Caco-2 (cell line): ENCODE data around the gene EFNA3. TPM values are rescaled to one million over a fixed set of nuclear protein-coding genes. Genes with fewer than 3 reads are reported as not detected.
A peak's percentile ranks its signal among the peaks of the same experiment; 100 is the strongest.

Source experiments
- BruUV-seq: library from RNA; stranded (reverse); fragments of 400-500 nt; replicated peaks from 2 replicates; lab custom pipeline; 2021; lab: Mats Ljungman, UMichigan
- CTCF ChIA-PET: fragments of 300-600 bp; sonication (Branson Sonifier 250); formaldehyde crosslinking; loops from one replicate; lab custom pipeline; 2022; ENCODE audit warnings: antibody characterized with exemption; lab: Charles Lee
- POLR2A ChIA-PET: fragments of 300-600 bp; sonication (Branson Sonifier 250); formaldehyde crosslinking; loops from one replicate; lab custom pipeline; 2022; ENCODE audit warnings: antibody characterized with exemption; lab: Charles Lee
- DNase-seq, 2 experiments: peaks; one replicate each; pipeline versions ENCODE4 v3.0.0 to v3.0.0-alpha.2; 2020 to 2022
- H3K27me3 ChIP-seq: replicated peaks from 2 replicates; pipeline ENCODE4 v1.6.0; 2011; ENCODE audit warnings: low read length; ENCODE audit not compliant: control insufficient read depth, insufficient read depth
- H3K36me3 ChIP-seq: 2 replicates; pipeline ENCODE4 v1.5.1; 2011; ENCODE audit warnings: low read length; ENCODE audit not compliant: control insufficient read depth, insufficient read depth
- H3K4me1 ChIP-seq: fragments of 250-450 bp; sonication (Bioruptor Pico); 2 replicates; pipeline ENCODE4 v1.5.1; 2020; ENCODE audit warnings: mild to moderate bottlenecking
- H3K4me3 ChIP-seq: 2 replicates; pipeline ENCODE4 v1.5.1; 2011; ENCODE audit warnings: low read depth, mild to moderate bottlenecking, control low read depth, low read length
- H3K9me3 ChIP-seq: fragments of 250-450 bp; sonication (Bioruptor Pico); 2 replicates; pipeline ENCODE4 v1.5.1; 2020; ENCODE audit warnings: mild to moderate bottlenecking, moderate library complexity
- H3K27ac Mint-ChIP-seq: one replicate; pipeline ENCODE4 v1.8.0; 2022; ENCODE audit warnings: mixed read lengths; ENCODE audit not compliant: unreplicated experiment
- H3K27me3 Mint-ChIP-seq: one replicate; pipeline ENCODE4 v1.8.0; 2022; ENCODE audit warnings: mixed read lengths; ENCODE audit not compliant: insufficient read depth, unreplicated experiment
- H3K36me3 Mint-ChIP-seq: one replicate; pipeline ENCODE4 v1.8.0; 2022; ENCODE audit warnings: mild to moderate bottlenecking, mixed read lengths; ENCODE audit not compliant: insufficient read depth, unreplicated experiment
- H3K4me1 Mint-ChIP-seq: one replicate; pipeline ENCODE4 v1.8.0; 2022; ENCODE audit warnings: low read depth, mixed read lengths; ENCODE audit not compliant: unreplicated experiment
- H3K4me3 Mint-ChIP-seq: one replicate; pipeline ENCODE4 v1.8.0; 2022; ENCODE audit warnings: mild to moderate bottlenecking, moderate library complexity, mixed read lengths; ENCODE audit not compliant: unreplicated experiment
- H3K9me3 Mint-ChIP-seq: one replicate; pipeline ENCODE4 v1.8.0; 2022; ENCODE audit warnings: mixed read lengths; ENCODE audit not compliant: unreplicated experiment
- intact Hi-C: fragments of 100-400 bp; cut with micrococcal nuclease; formaldehyde crosslinking; loops from one replicate; pipeline ENCODE4 v1.10.0; 2022; ENCODE audit not compliant: unreplicated experiment
- total RNA-seq: library from RNA; stranded (reverse); gene quantifications from 2 replicates; pipeline ENCODE4 v1.2.3, GENCODE V29; 2022
- TF ChIP-seq, protein P1 (sequence below), 2 experiments: fragments of 200-600 bp in 1 of 2; IDR thresholded peaks; 1 replicate in 1 of 2; 2 replicates in 1 of 2; pipeline versions ENCODE4 v1.5.1 to v1.8.0; 2011 to 2022; ENCODE audit warnings: antibody characterized with exemption in 1 of 2, control low read depth in 1 of 2, inconsistent platforms in 1 of 2, low read depth in 1 of 2, low read length in 1 of 2, mild to moderate bottlenecking in 1 of 2, moderate library complexity in 1 of 2; ENCODE audit not compliant: insufficient read depth in 1 of 2, severe bottlenecking in 1 of 2, unreplicated experiment in 1 of 2

EFNA3 gene
- total RNA-seq, 1 experiment from 2014 or later = 3.5 TPM

DNA sequence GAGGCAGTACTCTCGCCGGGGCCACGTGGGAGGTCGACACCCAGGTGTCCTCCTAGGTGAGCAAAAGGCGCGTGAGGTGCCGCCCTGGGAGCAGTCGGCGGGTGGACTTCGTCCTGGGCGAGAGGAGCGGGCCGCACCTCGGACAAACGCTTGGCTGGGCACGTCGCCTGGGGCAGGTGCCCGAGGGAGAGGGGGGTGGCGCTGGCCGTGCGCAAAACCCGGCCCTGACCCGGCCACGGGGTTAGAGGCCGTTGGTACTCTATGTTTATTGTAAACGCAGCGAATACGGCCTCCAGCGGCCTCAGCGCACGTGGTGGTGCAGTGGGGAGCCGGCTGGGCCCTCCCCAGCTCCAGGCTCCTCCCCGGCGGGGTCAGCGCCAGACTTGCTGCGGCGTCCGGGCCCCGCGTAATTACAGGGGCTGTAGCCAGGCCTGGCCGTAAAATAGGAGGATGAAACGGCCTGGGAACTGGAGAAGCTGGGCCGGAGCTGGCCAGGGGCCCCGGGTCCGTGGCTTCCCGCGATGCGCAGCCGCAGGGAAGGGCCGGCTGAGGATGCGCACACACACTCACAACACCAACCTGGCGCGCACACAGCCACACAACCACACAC is 47.4 kb downstream of the EFNA3 start:
- Mint-ChIP-seq H3K27ac (peak overlapping the region; percentile 80), H3K4me3 (peak overlapping the region; percentile 89), H3K4me1 (peaks cover 42% of the 10 kb centered on the region), H3K36me3 (peaks cover 34% of the 10 kb centered on the region), H3K9me3 (no peaks in the 10 kb centered on the region), H3K27me3 (no peaks in the 10 kb centered on the region)
- no peaks in the 10 kb centered on the region for H3K9me3 ChIP-seq
- peak; percentile 75 to 81 for DNase-seq
- intact Hi-C loops = loop anchor here (1.0 to 5.0 kb wide), 5 partner anchors 9 to 124 kb away; partner anchors contain the start of genes SLC50A1 and ZBTB7B
- H3K36me3 ChIP-seq = no peaks in the 10 kb centered on the region
- H3K4me3 ChIP-seq = peak overlapping the region; percentile 68
- peaks cover 60% of the 10 kb centered on the region for H3K4me1 ChIP-seq
- TF ChIP-seq, protein P1, sequence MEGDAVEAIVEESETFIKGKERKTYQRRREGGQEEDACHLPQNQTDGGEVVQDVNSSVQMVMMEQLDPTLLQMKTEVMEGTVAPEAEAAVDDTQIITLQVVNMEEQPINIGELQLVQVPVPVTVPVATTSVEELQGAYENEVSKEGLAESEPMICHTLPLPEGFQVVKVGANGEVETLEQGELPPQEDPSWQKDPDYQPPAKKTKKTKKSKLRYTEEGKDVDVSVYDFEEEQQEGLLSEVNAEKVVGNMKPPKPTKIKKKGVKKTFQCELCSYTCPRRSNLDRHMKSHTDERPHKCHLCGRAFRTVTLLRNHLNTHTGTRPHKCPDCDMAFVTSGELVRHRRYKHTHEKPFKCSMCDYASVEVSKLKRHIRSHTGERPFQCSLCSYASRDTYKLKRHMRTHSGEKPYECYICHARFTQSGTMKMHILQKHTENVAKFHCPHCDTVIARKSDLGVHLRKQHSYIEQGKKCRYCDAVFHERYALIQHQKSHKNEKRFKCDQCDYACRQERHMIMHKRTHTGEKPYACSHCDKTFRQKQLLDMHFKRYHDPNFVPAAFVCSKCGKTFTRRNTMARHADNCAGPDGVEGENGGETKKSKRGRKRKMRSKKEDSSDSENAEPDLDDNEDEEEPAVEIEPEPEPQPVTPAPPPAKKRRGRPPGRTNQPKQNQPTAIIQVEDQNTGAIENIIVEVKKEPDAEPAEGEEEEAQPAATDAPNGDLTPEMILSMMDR (IDR thresholded peaks at IDR 0.05; ENCODE audit: insufficient read depth in 1 of 2, low read depth in 1 of 2, low read length in 1 of 2, severe bottlenecking in 1 of 2, unreplicated experiment in 1 of 2) = no peak
- CTCF ChIA-PET = interaction anchor here (0.5 to 2.9 kb wide), 10 partner anchors 8 to 86 kb away, joined by 3 to 16 read pairs (median 6); partner anchors contain the start of genes KRTCAP2 and SLC50A1
- no TSS peak for BruUV-seq
- POLR2A ChIA-PET = interaction anchor here (0.6 to 1.7 kb wide), 5 partner anchors 9 to 1124 kb away, joined by 3 to 7 read pairs (median 3); partner anchors contain the start of gene SLC50A1
- no peaks in the 10 kb centered on the region for H3K27me3 ChIP-seq

- Mint-ChIP-seq H3K4me1 (peaks cover 38% of the 10 kb centered on the region), H3K9me3 (no peaks in the 10 kb centered on the region), H3K27ac (peak overlapping the region; percentile 80), H3K27me3 (no peaks in the 10 kb centered on the region), H3K4me3 (peak overlapping the region; percentile 89), H3K36me3 (peaks cover 40% of the 10 kb centered on the region)
- H3K27me3 ChIP-seq = no peaks in the 10 kb centered on the region
- TSS peak; percentile 20 for BruUV-seq
- H3K4me1 ChIP-seq = peaks cover 54% of the 10 kb centered on the region
- peaks cover 3% of the 10 kb centered on the region for H3K36me3 ChIP-seq
- TF ChIP-seq, protein P1 (IDR thresholded peaks at IDR 0.05; ENCODE audit: insufficient read depth in 1 of 2, low read depth in 1 of 2, low read length in 1 of 2, severe bottlenecking in 1 of 2, unreplicated experiment in 1 of 2) = no peak
- H3K4me3 ChIP-seq = peak overlapping the region; percentile 68
- ChIA-PET POLR2A (interaction anchor here (0.5 to 1.7 kb wide), 4 partner anchors 9 to 1125 kb away, joined by 3 to 7 read pairs (median 4); partner anchors contain the start of gene SLC50A1), CTCF (interaction anchor here (1.0 to 2.9 kb wide), 6 partner anchors 8 to 46 kb away, joined by 4 to 16 read pairs (median 8); partner anchors contain the start of genes KRTCAP2 and SLC50A1)
- DNase-seq = peak; percentile 86 to 90
- H3K9me3 ChIP-seq = no peaks in the 10 kb centered on the region
- intact Hi-C loops = loop anchor here (1.0 to 5.0 kb wide), 5 partner anchors 9 to 124 kb away; partner anchors contain the start of genes SLC50A1 and ZBTB7B
Observed at GRCh38 chr1:155126556-155127104, 48.0 kb downstream of the EFNA3 start.
